ENCODE results near the gene UNC5C.

- no peak for TF ChIP-seq POLR2A (IDR thresholded peaks at IDR 0.05; ENCODE audit: control extremely low read depth in 1 of 2, low read depth in 2 of 2, low read length in 2 of 2)
- no peak for TF ChIP-seq MAX (IDR thresholded peaks at IDR 0.05)
- no peak for TF ChIP-seq SRF (IDR thresholded peaks at IDR 0.05; ENCODE audit: low read depth, low read length)
These were observed 47.9 kb upstream of the UNC5C start for GRCh38 chr4:95596676-95597075.
